DMS114 treated with DMSO at 0.1 percent for 48 hours (cell line): Measurements from ENCODE around the gene IVL.

Source experiments
- DNase-seq: peaks from one replicate; lab custom pipeline; 2025; ENCODE audit not compliant: unreplicated experiment; lab: John Stamatoyannopoulos, UW

IVL gene, protein sequence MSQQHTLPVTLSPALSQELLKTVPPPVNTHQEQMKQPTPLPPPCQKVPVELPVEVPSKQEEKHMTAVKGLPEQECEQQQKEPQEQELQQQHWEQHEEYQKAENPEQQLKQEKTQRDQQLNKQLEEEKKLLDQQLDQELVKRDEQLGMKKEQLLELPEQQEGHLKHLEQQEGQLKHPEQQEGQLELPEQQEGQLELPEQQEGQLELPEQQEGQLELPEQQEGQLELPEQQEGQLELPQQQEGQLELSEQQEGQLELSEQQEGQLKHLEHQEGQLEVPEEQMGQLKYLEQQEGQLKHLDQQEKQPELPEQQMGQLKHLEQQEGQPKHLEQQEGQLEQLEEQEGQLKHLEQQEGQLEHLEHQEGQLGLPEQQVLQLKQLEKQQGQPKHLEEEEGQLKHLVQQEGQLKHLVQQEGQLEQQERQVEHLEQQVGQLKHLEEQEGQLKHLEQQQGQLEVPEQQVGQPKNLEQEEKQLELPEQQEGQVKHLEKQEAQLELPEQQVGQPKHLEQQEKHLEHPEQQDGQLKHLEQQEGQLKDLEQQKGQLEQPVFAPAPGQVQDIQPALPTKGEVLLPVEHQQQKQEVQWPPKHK

DNA sequence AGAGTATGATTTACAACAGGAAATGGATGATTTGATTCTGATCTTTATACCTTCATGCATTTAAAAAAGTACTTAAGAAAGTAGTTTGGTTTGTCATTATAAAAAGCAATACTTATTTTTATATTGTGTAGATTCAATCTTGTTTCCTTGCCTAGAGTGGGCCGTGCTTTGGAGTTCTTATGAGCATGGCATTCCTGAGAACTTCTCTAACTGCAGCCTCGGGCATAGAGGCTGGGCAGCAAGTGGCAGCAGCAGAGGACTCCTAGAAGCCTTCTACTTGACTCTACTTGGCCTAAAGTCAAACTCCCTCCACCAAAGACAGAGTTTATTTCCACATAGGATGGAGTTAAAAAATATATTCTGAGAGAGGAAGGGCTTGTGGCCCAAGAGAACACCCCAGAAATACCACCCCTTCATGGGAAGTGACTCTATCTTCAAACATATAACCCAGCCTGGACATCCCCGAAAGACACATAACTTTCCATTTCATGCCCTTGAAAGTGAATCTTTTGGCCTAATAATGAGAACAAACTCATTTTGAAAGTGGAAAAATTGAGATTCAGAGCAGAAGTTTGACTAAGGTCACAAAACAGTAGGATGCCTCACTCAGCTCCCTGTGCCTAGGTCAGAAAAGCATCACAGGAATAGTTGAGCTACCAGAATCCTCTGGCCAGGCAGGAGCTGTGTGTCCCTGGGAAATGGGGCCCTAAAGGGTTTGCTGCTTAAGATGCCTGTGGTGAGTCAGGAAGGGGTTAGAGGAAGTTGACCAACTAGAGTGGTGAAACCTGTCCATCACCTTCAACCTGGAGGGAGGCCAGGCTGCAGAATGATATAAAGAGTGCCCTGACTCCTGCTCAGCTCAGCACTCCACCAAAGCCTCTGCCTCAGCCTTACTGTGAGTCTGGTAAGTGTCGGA is at the start of gene IVL:
IVL (plus strand) TSS at position 861 of the 916 bp plus-strand sequence. CDS start 1,252 bp downstream, outside the sequence.
- no peak for DNase-seq

DNA sequence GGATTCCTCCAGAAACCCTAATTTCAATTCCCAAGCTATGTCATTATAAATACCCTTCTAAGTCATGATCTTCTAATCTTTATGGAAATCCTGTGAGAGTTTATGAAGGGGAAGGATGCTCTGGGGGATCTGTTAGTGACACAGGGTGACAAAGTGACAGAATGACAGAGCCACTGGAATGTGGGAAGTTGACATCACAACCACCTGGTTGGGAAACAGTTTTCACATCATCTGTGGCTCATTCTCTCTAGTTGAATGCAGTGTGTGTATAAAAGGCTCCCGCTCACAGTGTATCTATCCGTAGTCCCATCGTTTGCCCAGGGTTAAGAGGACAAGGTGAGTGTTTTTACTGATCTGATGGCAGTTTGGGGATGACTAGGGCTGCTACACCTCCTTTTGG is 48.6 kb upstream of the IVL start, which contains the start of gene LCE7A:
LCE7A (plus strand) TSS at position 301 of the 400 bp plus-strand sequence. CDS start 702 bp downstream, outside the sequence.
- no peak for DNase-seq

DNA sequence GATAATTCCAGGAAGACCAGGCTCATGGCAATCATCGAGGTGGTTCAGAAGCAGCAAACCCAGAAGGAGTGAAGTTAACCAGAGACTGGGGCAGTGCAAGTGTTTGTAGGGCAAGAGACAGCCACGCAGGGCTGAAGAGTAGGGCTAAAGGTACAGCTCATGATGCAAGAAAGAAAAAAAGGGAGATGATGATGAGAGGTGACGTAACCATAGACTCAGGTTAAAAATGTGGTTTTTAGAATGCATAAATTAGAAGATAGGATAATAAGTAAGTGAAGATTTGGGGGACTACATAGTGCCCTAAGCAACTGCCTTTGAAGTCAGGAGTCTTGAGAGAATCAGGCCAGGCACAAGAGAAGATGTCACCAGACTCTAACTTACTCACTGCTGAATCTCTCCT is 48.2 kb upstream of the IVL start:
- DNase-seq: no peak

DNA sequence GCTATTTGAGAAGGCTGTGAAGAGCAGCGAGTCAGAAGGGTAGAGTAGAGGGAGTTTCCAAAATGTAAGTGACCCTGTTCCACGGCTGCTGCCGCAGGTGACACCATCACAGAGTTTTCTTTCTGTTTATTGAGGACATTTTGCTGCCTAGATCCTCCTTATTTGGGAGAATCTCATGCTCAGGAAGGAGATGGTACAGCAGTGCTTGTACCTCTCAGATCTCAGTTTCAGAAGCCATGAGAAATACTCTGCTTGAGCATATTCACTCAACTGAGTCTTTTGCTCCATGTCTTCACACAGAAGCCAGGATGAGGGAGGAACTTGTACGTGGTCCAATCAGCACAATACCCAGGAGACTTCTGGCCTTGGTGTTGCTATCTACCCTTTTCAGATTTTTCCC is 47.0 kb upstream of the IVL start:
- DNase-seq: no peak

DNA sequence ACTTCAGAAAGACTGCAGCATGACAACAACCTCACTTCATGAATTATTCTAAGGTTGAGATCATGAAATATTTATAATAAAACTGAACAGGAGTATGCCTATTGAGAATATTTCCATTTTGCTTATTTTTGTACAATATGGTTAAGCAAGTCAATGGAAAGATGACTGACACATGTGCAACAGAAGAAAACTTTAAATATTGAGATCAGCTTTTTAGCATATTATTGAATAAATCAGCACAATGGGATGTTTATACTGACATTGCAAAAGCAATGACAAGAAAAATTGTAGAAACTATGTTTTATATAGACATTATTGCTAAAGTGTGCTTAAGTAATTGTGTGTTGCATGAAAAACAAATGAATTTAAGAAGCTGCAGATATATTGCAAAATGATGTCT is 43.9 kb upstream of the IVL start:
- no peak for DNase-seq

DNA sequence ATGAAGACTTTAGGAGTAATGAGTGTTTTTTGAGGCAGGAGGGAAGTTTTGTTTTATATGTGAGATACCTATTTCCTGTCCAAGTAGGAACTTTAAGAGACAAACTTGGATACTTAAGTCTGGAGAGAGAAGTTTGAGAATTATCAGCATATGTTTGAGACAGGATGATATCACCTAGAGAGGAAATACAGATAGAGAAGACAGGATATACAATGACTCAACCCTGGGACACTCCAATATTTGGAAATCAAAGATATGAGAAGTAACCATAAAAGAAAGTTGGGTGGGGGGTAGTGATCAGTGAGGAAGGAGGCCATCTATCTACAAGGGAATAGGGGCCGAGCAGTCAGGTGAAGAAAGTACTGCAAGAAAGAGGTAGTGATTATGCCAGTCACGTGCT is 42.0 kb upstream of the IVL start:
- no peak for DNase-seq

DNA sequence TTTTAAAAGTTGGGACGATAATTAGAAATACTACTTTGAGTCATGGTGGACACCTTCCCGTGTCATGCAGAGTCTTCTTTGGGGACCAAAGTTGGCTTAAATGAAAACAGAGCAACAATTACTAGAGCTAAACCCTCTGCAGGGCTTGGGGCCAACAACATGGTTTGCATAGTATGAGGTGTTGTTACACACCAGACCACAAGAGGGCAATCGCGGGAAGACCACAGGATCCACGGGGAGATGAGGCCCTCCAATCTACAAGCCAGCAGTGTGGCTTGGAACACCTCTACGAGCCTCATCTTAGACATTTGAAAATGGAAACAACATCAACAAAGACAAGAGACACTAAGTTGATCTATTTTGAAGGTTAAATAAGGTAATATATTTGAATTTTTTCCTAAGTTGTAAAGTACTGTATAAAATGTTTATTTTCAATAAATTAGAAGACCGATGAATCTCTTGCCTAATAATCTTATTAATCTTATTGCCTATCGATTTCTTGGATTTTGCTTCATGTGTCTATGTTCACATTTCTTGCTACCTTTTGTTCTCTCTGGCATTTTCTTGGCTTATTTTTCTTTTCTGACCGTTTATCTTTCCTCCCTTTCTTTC is 38.4 kb upstream of the IVL start:
- peak; percentile 80 for DNase-seq

DNA sequence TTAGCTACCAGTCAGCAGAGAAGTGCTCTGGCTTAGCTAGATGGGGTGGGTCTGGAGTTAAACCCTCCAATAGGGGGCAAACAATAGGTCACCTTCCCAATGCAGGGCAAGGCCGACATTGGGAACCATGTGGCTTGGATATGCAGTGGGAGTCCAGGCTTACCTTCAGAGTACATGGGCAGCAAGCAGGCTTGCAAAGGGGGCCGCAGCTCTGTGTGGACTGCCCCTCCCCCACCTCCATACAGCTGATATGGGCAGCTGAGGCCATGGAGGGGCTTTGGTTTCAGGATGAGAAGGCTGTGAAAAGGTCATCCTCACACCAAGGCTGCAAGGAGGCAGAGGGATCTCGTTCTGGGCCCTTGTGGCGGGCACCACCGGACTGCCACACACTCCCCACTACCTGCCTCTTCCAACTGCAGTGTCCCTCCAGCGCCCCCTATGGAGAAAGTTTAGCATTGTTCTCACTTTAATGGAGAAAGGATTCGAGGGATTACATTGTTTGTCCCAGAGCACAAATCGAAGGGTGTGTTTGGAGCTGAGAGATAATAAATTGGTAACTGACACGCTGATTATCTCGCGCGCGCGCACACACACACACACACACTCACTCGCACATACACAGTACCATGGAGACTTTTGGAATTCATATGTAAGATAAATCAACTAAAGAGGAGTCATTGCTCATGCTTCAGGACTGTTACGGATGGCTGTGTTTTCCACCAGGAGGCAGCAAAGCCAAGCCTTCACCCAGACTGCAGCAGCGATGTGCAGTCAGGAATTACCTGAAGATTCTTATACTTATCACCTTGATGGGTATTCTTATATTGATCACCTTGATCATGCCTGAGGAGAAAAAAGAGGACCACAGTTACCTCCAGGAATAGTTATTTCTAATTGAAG is 37.3 kb upstream of the IVL start:
- peak; percentile 12 for DNase-seq

DNA sequence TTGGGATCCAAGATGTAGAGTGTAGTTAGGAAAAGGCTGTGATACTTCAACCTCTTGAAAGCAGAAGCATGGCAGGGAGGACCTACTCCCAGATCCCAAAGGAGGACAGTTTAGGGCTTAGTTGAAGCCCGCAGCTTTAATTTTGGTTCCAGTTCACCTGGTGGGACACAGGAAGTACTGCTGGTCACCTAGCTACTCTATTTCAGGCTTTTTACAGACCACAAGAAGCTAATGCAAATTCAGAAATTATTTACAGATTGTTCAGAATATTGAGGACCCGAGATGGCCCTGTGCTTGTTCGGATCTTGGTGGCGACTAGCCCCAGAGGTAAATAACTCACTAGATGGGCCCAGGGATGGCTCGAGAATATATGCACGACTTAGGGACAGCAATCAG is 36.6 kb upstream of the IVL start:
- DNase-seq: no peak

DNA sequence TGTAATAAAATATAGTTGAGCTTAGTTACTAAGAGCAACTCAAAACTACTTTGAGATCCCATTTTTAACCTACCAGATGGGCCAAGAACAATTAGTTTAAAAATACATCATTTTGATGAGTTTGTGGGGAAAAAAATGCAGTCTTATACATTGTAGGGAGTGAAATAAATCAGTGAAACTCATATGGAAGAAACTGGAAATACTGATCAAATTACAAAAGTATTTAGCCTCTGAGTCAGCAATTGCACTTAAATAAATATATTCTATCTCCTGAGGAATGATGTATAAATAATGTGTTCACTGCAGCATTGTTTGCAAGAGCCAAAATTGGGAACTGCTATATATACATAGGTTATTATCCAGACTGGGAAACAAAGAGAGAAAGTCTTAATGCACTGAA is 34.9 kb upstream of the IVL start:
- DNase-seq: no peak

DNA sequence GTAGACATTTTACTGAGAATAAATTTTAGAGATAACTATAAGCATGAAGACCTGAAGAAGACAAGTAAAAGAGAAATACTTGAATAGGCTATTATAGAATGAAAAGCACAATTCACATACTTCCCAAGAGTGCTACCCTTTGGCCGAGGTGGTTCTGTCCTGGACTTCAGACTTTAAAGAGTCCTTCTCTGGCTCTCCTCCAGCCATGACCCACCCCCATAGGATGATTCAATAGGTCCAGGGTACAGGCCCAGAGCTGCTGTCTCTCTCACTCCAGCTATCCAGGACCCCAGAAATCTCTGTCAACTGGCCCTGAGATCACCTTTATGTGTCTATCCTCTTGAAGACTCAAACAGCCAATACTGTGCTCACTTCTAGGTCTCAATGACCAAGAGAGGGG is 31.5 kb upstream of the IVL start:
- no peak for DNase-seq

DNA sequence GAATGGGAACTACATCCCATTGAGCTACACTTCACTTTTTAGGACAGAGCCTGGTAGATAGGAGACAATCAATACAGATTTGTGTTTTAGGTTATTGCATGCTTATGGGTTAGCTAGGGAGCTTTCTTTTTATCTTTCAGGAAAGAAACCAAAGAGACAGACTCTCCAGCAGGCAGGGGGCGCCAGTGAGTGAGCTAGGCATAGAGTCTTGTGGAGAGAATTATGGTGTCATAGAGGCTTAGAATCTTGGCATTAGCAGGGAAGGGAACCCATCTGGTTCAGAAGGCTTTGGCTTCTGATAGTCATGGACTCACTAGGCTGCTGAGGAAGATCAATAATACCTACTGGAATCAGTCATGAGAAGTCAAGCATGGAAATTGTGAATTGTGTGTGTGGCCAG is 30.3 kb upstream of the IVL start, which contains the start of gene SMCP:
SMCP (plus strand) TSS at position 281 of the 400 bp plus-strand sequence. CDS start 6,101 bp downstream, outside the sequence.
- DNase-seq: no peak

DNA sequence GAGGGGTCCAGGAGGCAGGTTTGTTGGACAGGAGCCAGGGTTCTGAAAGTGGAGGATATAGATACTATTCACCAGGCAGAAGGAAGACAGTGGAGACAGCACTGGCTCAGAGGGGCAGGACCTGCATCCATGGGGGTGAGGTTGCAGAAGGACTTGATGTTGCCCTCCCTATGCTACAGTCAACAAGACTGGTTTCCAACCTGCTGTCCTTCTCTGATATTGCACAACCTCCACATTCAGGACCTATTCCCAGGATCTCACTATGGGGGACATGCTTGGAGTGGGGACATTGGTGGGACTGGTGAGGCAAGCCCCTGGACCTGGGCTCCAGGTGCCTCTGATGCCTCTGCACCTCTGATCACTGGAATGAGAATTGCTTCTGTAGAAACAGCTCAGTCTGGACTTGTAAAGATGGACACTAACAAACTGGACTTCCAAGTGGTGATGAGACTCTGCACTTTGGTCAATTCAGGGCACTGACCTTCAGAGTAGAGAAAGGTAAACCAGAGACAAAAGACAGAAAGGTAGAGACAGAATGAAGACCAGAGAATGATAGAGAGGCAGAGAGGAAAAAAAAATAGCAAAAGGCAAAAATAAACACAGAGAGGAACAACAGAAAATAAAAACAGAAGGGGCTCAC is 28.7 kb upstream of the IVL start:
- DNase-seq: no peak

DNA sequence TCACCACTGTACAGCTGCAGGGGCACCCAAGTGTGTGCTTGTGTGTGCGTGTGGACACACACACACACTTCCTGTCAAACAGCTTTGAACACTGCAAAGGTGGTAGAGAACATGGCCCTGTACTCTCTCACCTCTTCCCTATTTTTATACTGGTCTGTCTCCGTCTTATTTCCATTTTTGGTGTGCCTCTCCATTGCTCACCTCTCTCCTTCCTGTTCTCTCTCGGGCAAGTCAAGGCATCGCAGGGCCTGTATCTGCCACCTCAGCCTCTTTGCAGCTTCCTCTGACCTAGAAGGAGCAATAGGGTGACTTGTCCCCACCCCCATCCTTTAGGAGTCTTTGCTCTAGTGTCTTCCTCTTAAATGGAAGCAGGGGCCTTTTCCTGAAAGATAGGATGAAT is 28.0 kb upstream of the IVL start:
- DNase-seq: no peak

DNA sequence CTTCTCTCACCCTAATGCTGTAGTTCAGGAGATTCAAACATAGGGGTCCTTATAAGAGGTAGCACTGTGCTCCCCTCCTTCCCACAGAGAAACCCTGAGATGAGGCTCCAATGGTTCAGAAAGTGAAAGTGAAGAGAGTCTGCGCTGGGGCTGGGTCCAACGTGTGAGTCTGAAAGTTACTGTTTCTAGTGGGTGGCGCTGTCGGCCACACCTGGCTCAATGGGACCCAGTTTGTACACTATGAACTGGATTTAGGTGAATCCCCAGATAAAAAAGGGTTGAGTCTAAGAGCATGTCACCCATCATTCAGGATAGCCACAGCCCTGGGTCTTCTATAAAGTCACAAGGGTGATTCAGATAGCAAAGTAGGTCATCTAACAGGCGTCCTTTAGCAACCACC is 27.4 kb upstream of the IVL start:
- DNase-seq: no peak

DNA sequence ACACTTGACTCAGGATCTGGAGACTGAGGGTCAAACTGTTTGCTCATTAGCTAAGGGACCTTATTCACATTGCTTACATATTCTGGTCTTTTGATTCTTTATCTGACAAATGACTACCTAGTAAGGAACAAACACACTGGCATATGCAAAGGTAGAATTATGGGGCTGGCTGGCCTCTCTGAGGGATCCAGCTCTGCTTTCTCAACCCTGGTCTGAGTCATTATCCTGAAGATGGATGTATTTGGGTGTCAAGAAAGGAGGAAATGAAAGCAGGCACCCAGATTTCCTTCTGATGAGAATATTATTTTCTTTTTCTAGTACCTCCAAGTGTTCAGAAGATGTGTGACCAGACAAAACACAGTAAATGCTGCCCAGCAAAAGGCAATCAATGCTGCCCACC is 24.3 kb upstream of the IVL start:
- no peak for DNase-seq

DNA sequence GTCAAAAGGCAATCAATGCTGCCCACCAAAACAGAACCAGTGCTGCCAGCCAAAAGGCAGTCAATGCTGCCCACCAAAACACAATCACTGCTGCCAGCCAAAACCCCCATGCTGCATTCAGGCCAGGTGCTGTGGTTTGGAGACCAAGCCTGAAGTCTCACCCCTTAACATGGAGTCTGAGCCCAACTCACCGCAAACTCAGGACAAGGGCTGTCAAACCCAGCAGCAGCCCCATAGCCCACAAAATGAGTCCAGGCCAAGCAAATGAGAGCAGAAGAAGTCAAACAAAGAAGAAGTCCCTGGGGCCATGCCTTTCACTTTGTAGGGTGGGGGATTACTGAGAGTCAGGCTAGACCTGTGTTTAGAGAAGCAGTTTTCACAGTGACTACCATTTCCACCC is 23.8 kb upstream of the IVL start:
- no peak for DNase-seq

DNA sequence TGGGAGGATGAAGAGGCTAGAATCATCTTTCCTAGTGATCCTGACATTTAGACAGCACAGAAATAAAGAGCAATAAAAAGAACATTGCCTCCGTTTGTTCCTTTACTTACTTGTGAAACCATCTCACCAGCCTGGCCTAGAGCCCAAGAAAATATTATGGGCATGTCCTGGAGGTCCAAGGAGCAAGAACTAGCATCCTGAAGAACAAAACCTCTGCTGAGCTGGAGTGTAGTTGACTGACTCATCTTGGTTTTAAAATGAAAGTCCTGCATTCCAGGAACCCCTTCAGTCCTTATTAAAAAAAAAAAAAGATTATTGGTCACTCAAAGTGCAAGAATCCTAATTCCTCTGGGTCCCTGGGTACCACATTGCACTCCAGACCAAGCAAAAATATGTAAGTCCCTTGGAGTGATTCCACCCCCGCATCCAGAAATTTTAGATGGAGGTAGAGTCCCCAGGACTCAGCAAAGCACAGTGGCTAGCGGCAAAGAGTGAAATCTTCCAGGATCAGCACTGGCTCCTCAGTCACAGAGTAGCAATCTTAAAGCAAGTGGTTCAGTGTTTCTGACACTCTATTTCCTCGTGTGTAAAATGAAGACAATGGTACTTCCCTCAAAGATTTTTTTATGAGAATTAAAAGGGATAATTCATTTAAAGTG is 23.3 kb upstream of the IVL start:
- no peak for DNase-seq

DNA sequence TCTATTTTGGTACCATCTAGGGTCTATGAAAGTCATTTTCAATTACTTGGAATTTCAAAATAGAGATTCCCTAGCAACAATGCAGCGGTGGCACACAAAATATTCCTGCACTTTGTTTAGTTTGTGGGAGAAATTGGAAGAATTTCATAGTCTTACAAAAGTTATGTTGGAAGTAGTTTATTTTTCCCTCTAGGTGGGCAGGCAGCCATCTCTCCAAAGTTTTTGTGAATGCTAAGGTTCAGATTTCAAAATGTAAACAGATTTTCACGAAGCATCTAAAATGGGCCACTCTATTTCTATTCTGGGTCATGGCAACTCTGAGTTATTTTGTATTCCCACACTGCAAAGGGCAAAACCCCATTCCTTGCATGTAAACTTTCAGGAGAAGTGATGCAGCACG is 22.3 kb upstream of the IVL start:
- DNase-seq: no peak
